ENCODE measurements around the gene GPR75.

GPR75 gene

DNA sequence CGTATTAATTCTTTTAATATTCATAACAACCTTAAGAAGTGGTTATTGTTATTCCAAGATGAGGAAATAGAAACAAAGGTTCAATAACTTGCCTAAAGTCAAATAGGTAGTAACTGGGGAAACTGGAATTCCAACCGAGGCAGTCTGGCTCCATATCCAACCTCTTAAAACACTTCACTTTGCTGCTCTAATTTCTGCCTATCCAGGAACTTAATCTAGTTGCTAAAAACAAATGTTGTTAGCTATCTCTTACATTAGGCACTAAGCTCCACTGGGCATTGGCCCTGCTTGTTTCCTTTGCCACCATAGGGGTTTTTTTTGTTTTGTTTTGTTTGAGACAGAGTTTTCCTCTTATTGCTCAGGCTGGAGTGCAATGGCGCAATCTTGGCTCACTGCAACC lies 48.2 kb downstream of the GPR75 start:
- TF ChIP-seq, protein P1, sequence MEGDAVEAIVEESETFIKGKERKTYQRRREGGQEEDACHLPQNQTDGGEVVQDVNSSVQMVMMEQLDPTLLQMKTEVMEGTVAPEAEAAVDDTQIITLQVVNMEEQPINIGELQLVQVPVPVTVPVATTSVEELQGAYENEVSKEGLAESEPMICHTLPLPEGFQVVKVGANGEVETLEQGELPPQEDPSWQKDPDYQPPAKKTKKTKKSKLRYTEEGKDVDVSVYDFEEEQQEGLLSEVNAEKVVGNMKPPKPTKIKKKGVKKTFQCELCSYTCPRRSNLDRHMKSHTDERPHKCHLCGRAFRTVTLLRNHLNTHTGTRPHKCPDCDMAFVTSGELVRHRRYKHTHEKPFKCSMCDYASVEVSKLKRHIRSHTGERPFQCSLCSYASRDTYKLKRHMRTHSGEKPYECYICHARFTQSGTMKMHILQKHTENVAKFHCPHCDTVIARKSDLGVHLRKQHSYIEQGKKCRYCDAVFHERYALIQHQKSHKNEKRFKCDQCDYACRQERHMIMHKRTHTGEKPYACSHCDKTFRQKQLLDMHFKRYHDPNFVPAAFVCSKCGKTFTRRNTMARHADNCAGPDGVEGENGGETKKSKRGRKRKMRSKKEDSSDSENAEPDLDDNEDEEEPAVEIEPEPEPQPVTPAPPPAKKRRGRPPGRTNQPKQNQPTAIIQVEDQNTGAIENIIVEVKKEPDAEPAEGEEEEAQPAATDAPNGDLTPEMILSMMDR (IDR thresholded peaks at IDR 0.05; ENCODE audit: low read depth, low read length), result no peak
- no peak for TF ChIP-seq EZH2phosphoT487 (IDR thresholded peaks at IDR 0.05; ENCODE audit: low read depth)

More for the DNA sequence above, 48.2 kb downstream of the GPR75 start:
- Histone ChIP-seq H3K36me3 (replicated peaks; ENCODE audit: low read depth, low read length) (peaks cover 43% of the 10 kb centered on the region), H3K4me3 (ENCODE audit: low read length) (no peak overlapping the region), H3K9ac (ENCODE audit: low read length) (no peak overlapping the region), H3K27me3 (ENCODE audit: low read depth, low read length) (no peaks in the 10 kb centered on the region), H2AFZ (ENCODE audit: low read depth, low read length) (no peak overlapping the region), H3K9me3 (ENCODE audit: insufficient read depth, low read length) (no peaks in the 10 kb centered on the region), H3K4me2 (ENCODE audit: low read length) (no peak overlapping the region), H4K20me1 (ENCODE audit: insufficient read depth, low read length) (no peaks in the 10 kb centered on the region), H3K4me1 (ENCODE audit: low read length) (no peaks in the 10 kb centered on the region), H3K79me2 (ENCODE audit: low read length) (no peaks in the 10 kb centered on the region), H3K27ac (ENCODE audit: low read length) (no peak overlapping the region)
